DOHH2 (cell line): ENCODE measurements around the gene NEGR1.

Source experiments
- CTCF ChIP-seq: fragments of 200-600 bp; sonication (generic); IDR thresholded peaks from one replicate; pipeline ENCODE4 v1.5.1; 2014; ENCODE audit warnings: antibody characterized with exemption, mild to moderate bottlenecking, low read depth, low read length; ENCODE audit not compliant: poor library complexity, severe bottlenecking
- EZH2phosphoT487 ChIP-seq: fragments of 200-600 bp; sonication (generic); IDR thresholded peaks from 2 replicates; pipeline ENCODE4 v1.6.1; 2017; ENCODE audit warnings: borderline replicate concordance, mild to moderate bottlenecking, antibody characterized with exemption, low read length, moderate library complexity, mixed read lengths

GRCh38 chr1:71655604-71656003, 626.7 kb downstream of the NEGR1 start:
- TF ChIP-seq CTCF (no peak), EZH2phosphoT487 (no peak)
